Heart right ventricle (tissue), 16 donors: ENCODE results near the gene UBE2L5. TPM values are rescaled to one million over a fixed set of nuclear protein-coding genes. Genes with fewer than 3 reads are reported as not detected.
"Not testable (repeated sequence)": the region's sequence is repeated elsewhere in the genome, so short reads cannot be mapped to it uniquely, and the experiment has no call there.

ENCODE experiments used
- ATAC-seq, 8 donors: fragments of 200-7000 bp; cut with Tn5 transposase; one replicate each; pipeline ENCODE4 v1.9.1; 2020; ENCODE audit warnings: mild to moderate bottlenecking in 8 of 8, moderate library complexity in 8 of 8, moderate number of reproducible peaks in 1 of 8
- DNase-seq, 2 donors: peaks; one replicate each; pipeline ENCODE4 v3.0.0-alpha.2; 2020
- H3K27ac ChIP-seq, 10 donors: fragments of 200-600 bp; sonication (generic) in 2 of 10; one replicate each; pipeline versions ENCODE4 v1.5.0 to v1.8.0; 2020 to 2022; ENCODE audit warnings: mild to moderate bottlenecking in 3 of 10
- H3K27me3 ChIP-seq, 7 donors: fragments of 200-600 bp; one replicate each; pipeline ENCODE4 v1.8.0; 2021 to 2022; ENCODE audit warnings: mild to moderate bottlenecking in 2 of 7
- H3K36me3 ChIP-seq, 9 donors: fragments of 200-600 bp; sonication (generic) in 1 of 9; one replicate each; pipeline versions ENCODE4 v1.5.0 to v1.8.0; 2020 to 2022; ENCODE audit warnings: mild to moderate bottlenecking in 2 of 9
- H3K4me1 ChIP-seq, 9 donors: fragments of 200-600 bp; sonication (generic) in 1 of 9; one replicate each; pipeline versions ENCODE4 v1.5.0 to v1.8.0; 2020 to 2022; ENCODE audit warnings: mild to moderate bottlenecking in 4 of 9
- H3K4me3 ChIP-seq, 10 donors: fragments of 200-600 bp; sonication (generic) in 2 of 10; one replicate each; pipeline versions ENCODE4 v1.5.0 to v1.8.0; 2020 to 2022; ENCODE audit warnings: mild to moderate bottlenecking in 7 of 10, moderate library complexity in 2 of 10
- H3K9me3 ChIP-seq, 11 donors: fragments of 200-600 bp in 10 of 11; sonication (generic) in 2 of 11; one replicate each; pipeline versions ENCODE4 v1.5.0 to v1.8.0; 2013 to 2022; ENCODE audit warnings: mild to moderate bottlenecking in 2 of 11, control low read depth in 1 of 11, moderate library complexity in 1 of 11
- whole genome bisulfite sequencing, 2 donors: extraction: QIAGEN DNeasy Blood & Tissue Kit; methylation state at CpG; one replicate each; pipeline ENCODE4 v1.1.7; 2013; ENCODE audit warnings: inconsistent platforms in 1 of 2; 5-methylcytosine and 5-hydroxymethylcytosine counted together
- intact Hi-C, 10 donors: fragments of 100-400 bp; cut with DNase I; formaldehyde crosslinking; loops; one replicate each; pipeline versions ENCODE4 v1.11.1 to v1.14.2; 2022
- polyA plus RNA-seq, 2 donors: library from polyadenylated mRNA; stranded (reverse); fragments of 200-250 nt; gene quantifications; one replicate each; pipeline ENCODE4 v1.2.3, GENCODE V29; 2013
- total RNA-seq, 10 donors: library from RNA; stranded (reverse); fragmentation: NEBNext Ultra II Directional in 3 of 10; extraction: Animal tissue kit (Norgen Biotek cat#: 25700) in 3 of 10; gene quantifications; one replicate each; pipeline versions ENCODE4 v1.2.1 to v1.2.4, GENCODE V29; 2021 to 2023
- TF ChIP-seq, protein P1 (sequence below), 9 donors: fragments of 200-600 bp; sonication (generic) in 2 of 9; IDR thresholded peaks; one replicate each; pipeline versions ENCODE4 v1.5.0 to v1.8.0; 2021 to 2022; ENCODE audit warnings: antibody characterized with exemption in 9 of 9, mild to moderate bottlenecking in 5 of 9, moderate library complexity in 1 of 9
- donor health status: Arrhythmogenic right ventricular cardiomyopathy.
- donor health status: ischemic (EF 13 %, LVEDD 7.1; RV severe dilation, severe dysfunction).
- donor health status: healthy with polysubstance abuse.
- donor health status: DM: no; HTN: yes; CAD: no.
- donor health status: DM: no; HTN: no; CAD: no.
- donor health status: ischemic (EF 25% LVEDD 6.9; RV normal size, moderate dysfunction).
- donor health status: ischemic (EF 25% LVEDD 5.7; RV mildly dilated, moderate dysfunction).
- donor health status: healthy.
- donor health status: DM: yes; HTN: yes; CAD: no.
- donor health status: Ischemic cardiomyopathy.
- donor health status: ischemic (EF 35%, LVEDD 5.7; RV mildly dilated, moderate dysfunction).
- donor health status: nonischemic (EF 11% LVEDD 7.7; RV severe dilation, severe dysfunction).
- donor health status: DM: yes; HTN: yes; CAD: no.
- donor health status: PGD.
- donor health status: ischemic (EF 29% LVEDD 5.4; RV normal size, mild dysfunction).
- donor health status: nonischemic (EF 23%, LVEDD 6.1; RV moderate dilation, normal function).

UBE2L5 gene
- total and polyA plus RNA-seq, 12 donors, result 0.04 to 0.42 TPM; not detected in 10

DNA sequence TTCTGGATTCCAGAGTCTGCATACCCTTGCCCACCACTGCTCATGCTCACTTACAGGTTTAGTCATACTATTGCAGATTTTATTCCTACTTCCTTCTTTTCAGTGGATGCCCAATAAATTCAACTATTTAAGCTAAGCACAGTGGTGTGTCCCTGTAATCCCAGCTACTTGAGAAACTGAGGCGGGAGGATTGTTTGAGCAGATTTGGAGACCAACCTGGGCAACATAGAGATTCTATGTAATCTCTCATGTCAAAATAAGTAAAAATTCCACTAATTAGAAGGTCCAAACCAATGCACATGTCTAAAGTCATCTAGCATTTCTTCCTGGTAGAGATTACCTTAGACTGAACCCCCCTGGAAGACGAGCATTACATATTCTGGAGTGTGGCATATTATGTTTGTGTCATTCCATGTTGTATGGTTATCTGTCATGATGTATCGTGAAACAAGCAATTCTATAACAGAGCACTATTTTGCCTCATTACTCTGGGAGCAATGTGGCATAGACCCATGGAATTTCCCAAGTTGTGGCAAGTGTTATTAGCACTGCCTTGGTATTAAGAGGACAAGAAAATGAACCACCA is 35.1 kb downstream of the UBE2L5 start:
- no peaks in the 10 kb centered on the region for H3K9me3 ChIP-seq
- H3K4me3 ChIP-seq, result no peak overlapping the region
- no peak for ATAC-seq
- DNase-seq, result no peak
- H3K27me3 ChIP-seq, result no peaks in the 10 kb centered on the region
- WGBS, 2 donors, result 80 to 96% methylated on average over 3 of the region's 3 CpGs
- intact Hi-C loops, result loop anchor here in 3 of 10 donors (5.0 to 10.0 kb wide), 4 partner anchors 35 to 323 kb away; partner anchors contain the start of gene UBE2L5 (in 1 of the 3)
- H3K4me1 ChIP-seq, result peaks cover 4 to 24% (median 12%) of the 10 kb centered on the region in 9 donors
- H3K27ac ChIP-seq, result no peak overlapping the region
- TF ChIP-seq, protein P1, sequence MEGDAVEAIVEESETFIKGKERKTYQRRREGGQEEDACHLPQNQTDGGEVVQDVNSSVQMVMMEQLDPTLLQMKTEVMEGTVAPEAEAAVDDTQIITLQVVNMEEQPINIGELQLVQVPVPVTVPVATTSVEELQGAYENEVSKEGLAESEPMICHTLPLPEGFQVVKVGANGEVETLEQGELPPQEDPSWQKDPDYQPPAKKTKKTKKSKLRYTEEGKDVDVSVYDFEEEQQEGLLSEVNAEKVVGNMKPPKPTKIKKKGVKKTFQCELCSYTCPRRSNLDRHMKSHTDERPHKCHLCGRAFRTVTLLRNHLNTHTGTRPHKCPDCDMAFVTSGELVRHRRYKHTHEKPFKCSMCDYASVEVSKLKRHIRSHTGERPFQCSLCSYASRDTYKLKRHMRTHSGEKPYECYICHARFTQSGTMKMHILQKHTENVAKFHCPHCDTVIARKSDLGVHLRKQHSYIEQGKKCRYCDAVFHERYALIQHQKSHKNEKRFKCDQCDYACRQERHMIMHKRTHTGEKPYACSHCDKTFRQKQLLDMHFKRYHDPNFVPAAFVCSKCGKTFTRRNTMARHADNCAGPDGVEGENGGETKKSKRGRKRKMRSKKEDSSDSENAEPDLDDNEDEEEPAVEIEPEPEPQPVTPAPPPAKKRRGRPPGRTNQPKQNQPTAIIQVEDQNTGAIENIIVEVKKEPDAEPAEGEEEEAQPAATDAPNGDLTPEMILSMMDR (IDR thresholded peaks at IDR 0.05), result no peak
- H3K36me3 ChIP-seq, result peaks cover 0 to 43% (median 6%) of the 10 kb centered on the region in 9 donors

DNA sequence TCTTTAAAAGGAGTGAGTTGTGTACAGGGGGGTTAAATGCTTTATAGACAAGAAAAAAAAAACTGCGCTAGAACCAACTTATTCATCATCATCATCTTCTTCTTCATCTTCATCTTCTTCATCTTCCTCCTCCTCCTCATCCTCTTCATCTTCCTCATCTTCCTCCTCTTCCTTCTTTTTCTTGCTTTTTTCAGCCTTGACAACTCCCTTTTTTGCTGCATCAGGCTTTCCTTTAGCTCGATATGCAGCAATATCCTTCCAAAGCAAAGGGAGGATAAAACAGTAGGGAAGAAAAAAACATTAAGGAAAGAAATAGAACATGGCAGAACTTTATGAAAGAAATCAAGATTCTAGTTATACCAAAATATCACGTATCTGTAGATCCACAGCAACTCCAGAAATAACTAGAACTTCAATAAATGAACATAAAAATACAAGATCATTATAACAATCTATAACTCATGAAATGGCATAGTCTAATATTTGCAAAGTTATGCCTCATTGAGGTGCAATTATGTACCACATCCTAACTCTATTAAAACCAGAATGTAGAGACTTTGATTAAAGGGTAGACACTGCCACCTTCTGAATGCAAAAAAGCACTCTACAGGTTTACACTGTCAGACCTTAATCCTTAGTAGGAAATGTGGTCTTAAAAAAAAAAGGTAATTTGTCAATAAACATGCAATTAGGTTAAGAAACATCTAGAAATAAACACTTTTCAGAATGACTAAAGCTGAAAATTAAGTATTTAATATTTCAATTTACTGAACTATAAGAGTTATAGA is 39.2 kb downstream of the UBE2L5 start:
- WGBS, 2 donors, result 83 to 85% methylated on average over 3 of the region's 3 CpGs
- not testable (repeated sequence) for H3K27me3 ChIP-seq, ATAC-seq, DNase-seq, H3K9me3 ChIP-seq
- peaks cover 0 to 52% (median 10%) of the 10 kb centered on the region in 9 donors for H3K36me3 ChIP-seq
- peak overlapping the region in 3 of 10 donors; percentile 6 to 99 (median 32) for H3K27ac ChIP-seq
- peak overlapping the region in 1 of 10 donors; percentile 1 for H3K4me3 ChIP-seq
- H3K4me1 ChIP-seq, result peaks cover 9 to 43% (median 31%) of the 10 kb centered on the region in 9 donors
- TF ChIP-seq, protein P1 (IDR thresholded peaks at IDR 0.05), result peak in 8 of 9 donors; percentile 27 to 75 (median 61)
- intact Hi-C loops, result loop anchor here in 8 of 10 donors (2.0 to 10.0 kb wide), 13 partner anchors 39 to 403 kb away; partner anchors contain the start of genes UBE2L5 (in 1 of the 8) and USPL1 (in 1 of the 8)

DNA sequence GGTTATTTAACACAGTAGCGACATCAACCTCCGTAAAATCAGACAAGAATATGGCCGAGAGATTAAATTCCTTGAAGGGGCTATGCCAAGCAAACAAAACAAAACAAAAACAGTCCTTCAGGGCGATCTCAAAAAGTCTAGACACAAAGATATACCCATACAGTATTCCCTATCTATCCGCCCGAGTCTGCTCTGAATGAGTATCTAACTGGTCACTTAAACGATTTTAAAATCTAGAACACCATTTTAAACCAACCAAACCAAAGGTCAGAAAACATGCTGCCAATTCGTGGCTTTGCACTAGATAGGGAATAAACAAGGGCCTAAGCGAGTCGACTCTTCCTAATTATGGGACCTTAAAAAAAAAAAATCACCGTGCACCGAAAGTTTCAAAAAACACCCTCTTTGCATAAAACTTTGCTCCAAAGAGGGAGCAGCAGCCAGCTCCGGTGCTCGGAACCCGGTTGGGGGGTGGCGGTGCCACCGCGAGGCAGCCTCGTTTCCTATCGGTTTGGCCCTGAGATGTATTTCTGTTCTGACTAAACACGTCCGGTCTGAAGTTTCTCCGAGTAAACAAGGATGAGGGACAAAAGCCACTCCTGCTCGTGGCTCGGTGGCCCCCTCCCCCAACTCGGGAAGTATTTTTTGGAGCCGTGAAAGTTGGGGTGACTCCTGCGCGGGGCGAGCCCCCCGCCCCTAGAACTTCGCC is 41.6 kb downstream of the UBE2L5 start:
- 0 to 1% methylated on average over 32 of the region's 32 CpGs for WGBS, 2 donors
- H3K27me3 ChIP-seq, result no peaks in the 10 kb centered on the region
- TF ChIP-seq, protein P1 (IDR thresholded peaks at IDR 0.05), result peak in 1 of 9 donors; percentile 5
- ATAC-seq (peak; percentile 5 to 36 (median 20)), DNase-seq (peak; percentile 57 to 58)
- peak overlapping the region; percentile 96 to 99 (median 99) for H3K27ac ChIP-seq
- no peaks in the 10 kb centered on the region for H3K9me3 ChIP-seq
- H3K36me3 ChIP-seq, result peaks cover 0 to 39% (median 4%) of the 10 kb centered on the region in 9 donors
- H3K4me1 ChIP-seq, result peaks cover 9 to 51% (median 35%) of the 10 kb centered on the region in 9 donors
- peak overlapping the region; percentile 47 to 81 (median 69) for H3K4me3 ChIP-seq
- intact Hi-C loops, result loop anchor here (1.0 to 10.0 kb wide), 17 partner anchors 41 to 401 kb away; partner anchors contain the start of genes USPL1 (in 6 of the 10) and UBE2L5 (in 2 of the 10)
